ENCODE results near the gene RNF19B.

RNF19B gene, protein sequence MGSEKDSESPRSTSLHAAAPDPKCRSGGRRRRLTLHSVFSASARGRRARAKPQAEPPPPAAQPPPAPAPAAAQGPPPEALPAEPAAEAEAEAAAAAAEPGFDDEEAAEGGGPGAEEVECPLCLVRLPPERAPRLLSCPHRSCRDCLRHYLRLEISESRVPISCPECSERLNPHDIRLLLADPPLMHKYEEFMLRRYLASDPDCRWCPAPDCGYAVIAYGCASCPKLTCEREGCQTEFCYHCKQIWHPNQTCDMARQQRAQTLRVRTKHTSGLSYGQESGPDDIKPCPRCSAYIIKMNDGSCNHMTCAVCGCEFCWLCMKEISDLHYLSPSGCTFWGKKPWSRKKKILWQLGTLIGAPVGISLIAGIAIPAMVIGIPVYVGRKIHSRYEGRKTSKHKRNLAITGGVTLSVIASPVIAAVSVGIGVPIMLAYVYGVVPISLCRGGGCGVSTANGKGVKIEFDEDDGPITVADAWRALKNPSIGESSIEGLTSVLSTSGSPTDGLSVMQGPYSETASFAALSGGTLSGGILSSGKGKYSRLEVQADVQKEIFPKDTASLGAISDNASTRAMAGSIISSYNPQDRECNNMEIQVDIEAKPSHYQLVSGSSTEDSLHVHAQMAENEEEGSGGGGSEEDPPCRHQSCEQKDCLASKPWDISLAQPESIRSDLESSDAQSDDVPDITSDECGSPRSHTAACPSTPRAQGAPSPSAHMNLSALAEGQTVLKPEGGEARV

DNA sequence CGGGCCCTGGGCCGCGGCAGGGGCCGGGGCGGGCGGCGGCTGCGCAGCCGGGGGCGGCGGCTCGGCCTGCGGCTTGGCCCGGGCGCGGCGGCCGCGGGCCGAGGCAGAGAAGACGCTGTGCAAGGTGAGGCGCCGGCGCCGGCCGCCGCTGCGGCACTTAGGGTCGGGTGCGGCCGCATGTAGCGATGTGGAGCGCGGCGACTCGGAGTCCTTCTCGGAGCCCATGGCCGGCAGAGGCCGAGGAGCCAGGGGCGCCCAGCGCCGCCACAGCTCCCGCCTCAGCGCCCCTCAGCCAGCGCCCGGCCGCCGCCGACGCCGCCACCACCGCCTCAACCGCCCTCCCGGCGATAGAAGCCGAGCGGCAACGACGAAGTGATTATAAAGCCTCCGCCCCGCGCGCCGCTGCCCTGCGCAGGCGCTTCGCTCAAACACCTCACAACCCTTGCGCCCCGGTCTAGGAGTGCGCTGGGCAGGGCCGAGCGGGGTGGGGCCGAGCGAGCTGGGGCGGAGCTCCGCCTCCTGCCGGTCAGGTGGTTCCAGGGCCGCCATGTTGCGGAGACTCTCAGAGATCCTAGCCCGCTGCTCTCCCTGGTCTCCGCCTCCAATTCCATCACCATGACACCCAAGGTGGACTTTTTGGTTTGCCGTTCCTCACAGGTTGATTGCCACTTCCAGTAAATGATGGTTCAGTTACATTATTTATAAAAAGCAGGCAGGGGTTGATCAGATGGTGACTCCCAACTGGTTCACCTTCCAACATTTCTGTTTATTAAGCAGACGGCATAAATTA is at the start of gene RNF19B:
Gene RNF19B (minus strand): TSS at position 349 of the 790 bp plus-strand sequence. CDS start 124 bp downstream, at position 225.
- in situ Hi-C loops (cut with HindIII; ENCODE audit: low sequenced_read_pairs): no loop called here

DNA sequence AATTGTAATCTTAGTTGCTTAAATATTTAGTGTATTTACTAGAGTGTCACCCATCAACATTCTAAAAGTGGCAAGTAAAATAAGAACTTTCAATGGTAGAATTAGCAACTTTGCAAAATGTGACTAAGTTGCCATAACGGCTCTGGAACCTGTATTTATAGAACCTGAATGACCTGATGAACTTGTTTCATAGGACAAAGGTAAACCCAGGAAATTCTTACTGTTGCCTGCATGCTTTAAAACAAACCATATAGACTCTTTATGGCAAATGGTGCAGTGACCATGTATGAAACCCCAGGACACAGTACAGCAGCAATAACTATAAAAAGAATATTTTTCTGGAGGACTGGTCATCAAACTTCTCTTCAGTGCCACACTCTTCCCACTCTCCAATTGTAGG is 49.2 kb upstream of the RNF19B start:
- in situ Hi-C loops (cut with HindIII; ENCODE audit: low sequenced_read_pairs): no loop called here

DNA sequence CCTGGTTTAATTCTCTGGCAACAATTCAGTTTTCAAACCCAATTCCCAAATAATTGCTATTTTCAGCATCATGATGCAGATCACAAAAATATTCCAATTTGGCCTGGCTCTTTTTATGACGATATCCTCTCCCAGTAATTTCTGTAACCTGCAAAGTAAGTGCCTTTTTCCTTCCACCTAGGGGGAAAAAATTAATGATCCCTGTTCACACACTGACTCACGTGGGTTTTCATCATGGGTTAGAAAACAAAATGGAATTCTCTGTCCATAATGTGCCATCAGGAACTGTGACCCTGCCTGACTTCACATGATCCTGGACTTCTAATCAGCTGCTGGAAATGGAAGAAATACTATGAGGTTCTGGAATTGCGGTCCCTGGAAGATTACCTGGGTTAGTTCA is 47.6 kb upstream of the RNF19B start:
- in situ Hi-C loops (cut with HindIII; ENCODE audit: low sequenced_read_pairs): no loop called here

DNA sequence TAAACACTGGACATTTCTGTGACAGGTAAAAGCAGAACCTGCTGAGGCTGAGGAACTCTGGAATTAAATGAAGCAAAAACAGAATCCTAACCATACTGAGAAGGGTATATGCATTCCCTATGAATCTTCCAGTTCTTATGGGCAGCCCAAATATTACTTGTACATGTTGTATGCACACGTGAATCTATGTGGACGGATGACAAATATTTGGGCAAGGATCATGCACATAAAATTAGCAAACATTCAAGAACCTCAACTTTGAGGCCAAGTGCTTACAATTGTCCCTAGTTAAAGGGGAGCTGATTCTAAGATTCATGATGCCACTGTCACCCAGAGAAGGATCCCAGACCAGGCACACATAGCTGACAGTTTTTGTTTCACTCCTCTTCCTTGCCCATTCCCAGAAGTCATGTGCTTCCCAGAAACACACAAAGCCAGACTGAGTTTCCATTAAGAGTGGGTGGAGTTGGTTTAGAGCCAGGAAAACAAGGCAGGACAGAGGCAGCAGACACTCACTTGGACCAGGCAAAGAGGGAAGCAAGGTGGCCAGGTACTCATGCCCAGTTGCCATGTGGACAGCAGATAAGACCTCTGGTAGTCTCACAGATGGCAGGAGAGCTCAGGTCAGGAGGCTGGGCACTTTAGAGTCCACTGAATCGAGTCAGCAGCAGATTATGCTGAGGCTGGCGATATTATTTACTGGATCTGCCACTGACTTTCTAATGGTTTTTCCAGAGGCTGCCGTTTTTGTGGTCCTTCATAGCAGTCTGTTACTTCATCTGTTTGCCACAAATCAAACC is 46.5 kb upstream of the RNF19B start:
- in situ Hi-C loops (cut with HindIII; ENCODE audit: low sequenced_read_pairs): no loop called here

DNA sequence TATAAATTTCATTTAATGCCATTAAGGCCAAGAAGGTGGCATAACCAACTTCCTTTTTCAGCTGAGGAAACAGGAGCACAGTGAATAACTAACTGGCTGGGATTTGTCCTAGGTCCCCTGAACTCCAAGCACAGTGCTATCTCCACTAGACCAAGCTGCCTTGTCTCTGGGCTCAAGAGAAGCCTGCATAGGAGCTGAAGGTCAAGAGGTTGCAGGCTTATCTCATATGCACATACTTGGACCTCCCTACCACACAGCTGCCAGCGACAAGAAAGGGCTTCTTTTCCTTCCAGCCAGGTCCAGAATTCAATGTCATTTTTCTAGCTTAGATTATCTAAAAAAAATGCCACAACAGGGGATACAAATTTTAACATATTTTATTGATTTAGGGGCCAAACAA is 45.0 kb upstream of the RNF19B start:
- in situ Hi-C loops (cut with HindIII; ENCODE audit: low sequenced_read_pairs): no loop called here

DNA sequence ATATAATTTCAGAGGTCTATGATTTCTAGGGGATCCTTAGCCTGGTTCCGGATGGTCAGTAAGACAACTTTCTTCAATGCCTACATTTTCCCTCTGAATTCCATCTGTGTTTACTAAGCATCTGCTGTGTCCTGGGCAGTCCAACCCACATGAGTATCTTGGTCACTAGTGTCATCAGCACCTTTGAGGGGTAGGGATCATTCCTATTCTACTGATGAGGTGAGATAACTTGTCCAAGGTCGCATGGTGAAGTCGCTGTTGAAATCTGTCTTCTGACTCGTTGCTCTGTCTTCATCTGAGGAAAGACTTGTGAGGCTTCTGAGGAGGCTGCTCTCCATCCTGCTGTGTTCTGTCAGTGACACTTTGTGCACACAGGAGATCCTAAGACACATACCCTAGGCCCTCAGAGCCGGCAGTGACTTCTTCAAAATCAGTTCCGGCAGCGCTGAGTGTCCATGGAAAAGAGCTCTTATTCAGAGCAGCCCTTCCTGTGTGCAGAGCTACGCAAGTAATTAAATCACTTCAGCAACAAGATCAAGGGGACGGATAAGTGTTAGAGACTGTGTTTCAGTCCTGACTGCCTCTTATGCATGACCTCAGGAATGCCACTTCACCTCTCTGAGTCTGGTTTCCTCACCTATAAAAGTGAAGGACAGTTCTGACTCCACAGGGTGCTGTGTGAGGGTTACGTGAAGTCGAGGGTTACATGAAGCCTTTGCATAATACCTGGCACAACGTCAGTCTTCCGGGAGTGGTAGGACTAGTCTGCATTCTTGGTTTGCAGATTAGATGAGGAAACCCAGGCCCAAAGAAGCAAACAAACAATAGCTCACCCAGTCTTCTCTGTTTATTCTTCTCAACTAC is 43.7 kb upstream of the RNF19B start:
- in situ Hi-C loops (cut with HindIII; ENCODE audit: low sequenced_read_pairs): no loop called here

DNA sequence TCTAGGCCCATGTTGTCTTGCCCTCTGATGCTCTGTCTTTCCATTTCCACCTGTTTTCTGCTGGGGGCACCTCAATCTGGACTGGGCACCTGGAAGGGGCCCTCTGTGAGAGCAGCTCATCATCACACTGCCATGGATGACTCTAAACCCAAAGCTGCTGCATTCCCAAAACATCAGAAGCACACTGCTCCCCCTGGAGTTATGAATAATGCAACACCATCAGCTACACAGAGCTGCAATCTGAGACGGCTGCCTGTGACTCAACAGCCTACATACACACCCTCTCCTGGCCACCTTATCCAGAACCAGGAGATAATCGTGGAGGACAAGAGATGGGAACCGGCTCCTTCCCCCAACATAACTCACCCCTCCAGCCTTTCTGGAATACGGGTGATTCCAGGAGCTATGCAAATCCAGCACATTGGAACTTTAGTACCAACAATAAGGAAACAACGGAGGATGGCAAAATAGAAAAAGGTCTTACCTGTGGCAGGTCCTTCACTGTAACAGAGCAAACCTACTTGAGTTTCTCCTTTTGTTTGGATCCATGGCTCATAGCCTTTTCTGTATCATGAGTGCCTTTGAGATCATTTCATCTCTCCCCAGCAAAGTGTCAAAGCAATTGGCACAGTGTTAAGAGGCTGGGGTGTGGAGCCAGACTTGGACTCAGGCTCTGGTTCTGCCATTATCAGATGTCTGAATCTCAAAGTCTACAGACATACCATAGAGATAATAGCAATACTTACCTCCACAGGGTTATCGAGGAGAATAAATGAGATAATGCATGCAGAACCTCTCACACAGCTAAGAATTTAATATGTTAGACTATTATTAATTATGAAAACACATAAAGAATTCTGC is 42.8 kb upstream of the RNF19B start:
- in situ Hi-C loops (cut with HindIII; ENCODE audit: low sequenced_read_pairs): no loop called here

DNA sequence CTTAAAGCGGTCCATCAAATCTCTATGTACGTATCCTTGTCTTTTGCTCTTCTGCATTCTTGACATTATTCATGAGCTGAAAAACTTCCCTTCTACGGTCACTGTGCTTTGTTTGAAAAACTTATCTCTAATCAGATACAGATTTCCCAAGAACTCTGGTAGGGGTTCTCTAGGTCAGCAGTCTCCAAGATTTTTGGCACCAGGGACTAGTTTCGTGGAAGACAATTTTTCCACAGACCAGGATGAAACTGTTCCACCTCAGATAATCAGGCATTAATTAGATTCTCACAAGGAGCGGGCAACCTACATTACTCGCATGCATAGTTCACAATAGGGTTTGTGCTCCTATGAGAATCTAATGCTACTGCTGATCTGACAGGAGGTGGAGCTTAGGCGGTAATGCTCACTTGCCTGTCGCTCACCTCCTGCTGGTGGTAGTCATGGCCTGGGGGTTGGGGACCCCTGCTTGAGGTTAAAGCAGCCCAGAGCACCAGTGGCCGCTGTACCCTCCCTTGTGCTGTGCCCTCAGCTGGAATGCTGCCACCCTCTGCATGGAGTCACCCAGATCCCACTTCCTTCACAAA is 41.3 kb upstream of the RNF19B start:
- in situ Hi-C loops (cut with HindIII; ENCODE audit: low sequenced_read_pairs): no loop called here

DNA sequence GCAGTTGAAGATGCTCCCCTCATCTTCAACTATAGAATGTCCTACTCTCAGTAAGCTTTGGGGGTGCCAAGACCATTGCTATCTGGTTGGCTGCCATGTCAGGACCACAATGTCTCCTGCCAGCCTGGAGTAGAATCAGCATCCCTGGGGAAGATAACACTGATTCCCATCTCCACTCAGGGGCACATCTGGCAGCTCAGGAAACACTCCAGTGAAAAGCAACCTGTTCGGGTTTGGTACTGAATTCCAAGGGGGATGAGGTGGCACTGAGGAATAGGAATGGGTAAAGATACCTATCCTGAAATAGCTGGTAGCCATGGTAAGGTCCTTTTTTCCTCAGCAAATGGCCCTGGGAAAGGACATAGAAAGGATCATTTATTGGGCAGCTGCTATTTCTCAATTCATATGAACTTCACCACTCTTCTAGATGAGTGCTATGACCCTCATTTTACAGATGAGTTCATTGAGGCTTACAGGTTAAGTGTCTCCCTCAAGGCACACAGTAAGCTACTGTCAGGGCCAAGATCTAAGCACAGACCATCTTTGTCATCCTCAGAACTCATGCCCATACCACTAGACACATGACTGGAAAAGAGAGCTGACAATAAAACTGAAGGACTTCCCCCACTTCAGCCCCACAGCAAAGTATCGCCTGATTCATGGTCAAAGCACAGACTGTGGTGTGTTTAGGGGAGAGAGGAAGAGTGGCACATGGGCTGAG is 40.7 kb upstream of the RNF19B start:
- in situ Hi-C loops (cut with HindIII; ENCODE audit: low sequenced_read_pairs): no loop called here

DNA sequence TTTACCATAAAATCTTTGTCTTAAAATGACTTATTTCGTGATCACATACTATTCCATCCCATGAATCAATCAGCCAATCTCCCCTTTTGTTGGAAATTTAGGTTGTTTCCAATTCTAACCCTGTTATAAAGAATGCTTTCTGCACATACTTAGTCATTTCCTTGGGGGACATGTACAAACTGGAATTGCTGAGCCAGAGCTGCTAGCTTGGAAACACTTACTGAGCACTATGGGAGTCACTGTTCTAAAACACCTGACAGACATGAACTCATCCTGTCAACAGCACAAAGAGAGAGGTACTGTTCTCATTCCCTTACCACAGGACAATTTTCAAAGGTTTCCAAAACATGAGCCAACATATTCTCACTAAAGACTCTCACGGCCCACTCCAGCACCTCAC is 40.0 kb upstream of the RNF19B start:
- in situ Hi-C loops (cut with HindIII; ENCODE audit: low sequenced_read_pairs): loop anchor here (5.0 kb wide), 1 partner anchor 62 kb away; no protein-coding TSS in a partner anchor

DNA sequence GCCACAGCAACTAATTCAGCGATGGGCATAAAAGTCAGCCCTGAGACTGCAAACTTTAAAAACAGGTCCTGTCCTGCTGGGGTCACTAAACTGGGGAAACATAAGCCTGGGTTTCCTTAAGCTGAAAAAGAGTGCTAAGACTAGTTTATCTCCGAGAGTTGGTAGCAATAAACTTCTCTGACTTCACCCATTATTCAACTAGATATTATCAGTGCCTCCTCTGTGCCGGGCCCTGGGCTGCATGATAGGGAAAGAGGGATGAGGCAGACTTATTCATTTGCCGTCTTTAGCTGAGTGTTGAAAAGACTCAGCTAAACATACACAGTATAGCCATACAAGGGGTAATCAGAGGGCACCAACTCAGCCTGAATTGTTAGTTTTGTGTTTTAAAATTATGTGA is 39.0 kb upstream of the RNF19B start:
- in situ Hi-C loops (cut with HindIII; ENCODE audit: low sequenced_read_pairs): loop anchor here (5.0 kb wide), 1 partner anchor 61 kb away; no protein-coding TSS in a partner anchor

DNA sequence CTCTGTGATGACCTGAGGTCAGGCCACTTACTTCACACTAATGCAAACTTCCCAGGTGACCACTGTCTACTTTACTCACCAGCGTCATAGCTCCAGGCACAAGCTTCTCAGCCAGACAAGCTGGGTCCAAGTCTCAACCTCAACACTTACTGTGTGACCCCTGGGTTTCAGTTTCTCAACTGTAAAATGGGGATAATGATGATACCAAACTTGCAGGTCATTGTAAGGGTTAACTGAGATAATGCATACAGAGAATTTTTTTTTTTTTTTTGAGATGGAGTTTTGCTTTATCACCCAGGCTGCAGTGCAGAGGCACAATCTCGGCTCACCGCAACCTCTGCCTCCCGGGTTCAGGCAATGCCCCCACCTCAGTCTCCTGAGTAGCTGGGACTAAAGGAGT is 37.4 kb upstream of the RNF19B start:
- in situ Hi-C loops (cut with HindIII; ENCODE audit: low sequenced_read_pairs): loop anchor here (5.0 kb wide), 1 partner anchor 60 kb away; no protein-coding TSS in a partner anchor

DNA sequence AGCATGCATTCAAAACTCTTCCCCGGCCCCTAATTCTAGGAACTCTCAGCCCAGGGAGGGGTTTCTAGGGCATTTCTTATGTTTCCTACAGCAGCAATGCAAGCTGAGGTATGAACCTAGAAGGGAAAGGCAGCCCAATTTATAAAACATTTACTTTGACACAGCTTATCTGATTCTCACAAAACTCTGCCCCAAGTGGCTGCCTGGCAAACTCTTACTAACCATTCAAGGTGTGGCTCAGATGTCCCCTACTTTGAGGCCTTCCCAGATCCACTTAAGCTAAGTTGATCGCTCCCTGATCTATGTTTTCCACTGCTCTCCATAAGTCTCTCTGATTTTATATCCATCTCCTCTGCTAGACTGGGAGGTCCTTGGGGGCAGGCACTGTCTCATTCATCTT is 36.7 kb upstream of the RNF19B start:
- in situ Hi-C loops (cut with HindIII; ENCODE audit: low sequenced_read_pairs): loop anchor here (5.0 kb wide), 1 partner anchor 59 kb away; no protein-coding TSS in a partner anchor

DNA sequence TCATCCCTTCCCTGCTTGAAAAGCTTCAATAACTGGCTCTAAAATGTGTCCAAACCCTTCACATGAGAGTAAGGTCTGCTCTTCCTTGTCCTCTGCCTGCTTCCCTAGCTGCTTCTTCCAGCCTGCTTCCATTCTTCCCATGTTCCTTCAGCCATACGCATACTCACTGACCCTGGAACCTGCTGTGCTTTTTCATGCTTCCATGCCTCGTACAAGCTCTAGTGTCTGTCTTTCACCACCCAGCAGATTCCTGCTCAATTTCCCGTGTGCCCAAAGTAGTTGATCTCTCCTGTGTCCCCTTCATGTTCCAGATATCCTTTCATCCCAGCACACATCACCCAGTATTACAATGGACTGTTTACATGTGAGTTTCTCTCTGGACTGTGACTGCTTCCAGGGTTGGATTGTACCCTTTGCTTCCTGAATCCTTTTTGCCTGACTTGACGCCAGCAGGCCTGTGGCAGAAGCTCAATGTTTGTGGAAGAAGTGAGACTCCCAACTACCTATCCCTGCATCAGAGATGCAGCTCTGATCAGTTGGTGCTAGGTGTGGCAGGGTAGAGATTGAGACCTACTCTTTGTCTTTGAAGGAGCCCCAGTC is 35.9 kb upstream of the RNF19B start:
- in situ Hi-C loops (cut with HindIII; ENCODE audit: low sequenced_read_pairs): loop anchor here (5.0 kb wide), 1 partner anchor 58 kb away; no protein-coding TSS in a partner anchor

DNA sequence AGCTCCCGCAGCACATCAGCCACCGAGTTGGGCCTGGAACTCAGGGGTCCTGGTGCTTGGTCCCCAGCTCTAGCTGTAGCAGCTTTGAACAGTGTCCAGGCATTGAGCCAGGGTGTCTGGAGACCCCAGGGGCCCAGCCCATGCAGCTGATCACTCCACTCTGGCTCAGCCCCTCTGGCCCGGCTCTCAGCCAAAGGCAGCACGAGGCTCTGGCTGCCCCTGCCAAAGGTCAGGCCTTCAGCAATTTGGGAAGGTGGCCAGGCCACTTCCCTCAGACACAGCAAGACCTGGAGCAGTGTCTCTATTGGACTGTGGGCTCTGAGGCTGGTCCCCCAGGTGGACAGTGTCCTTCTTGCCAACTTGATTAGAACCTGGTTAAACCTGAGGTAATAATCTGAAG is 34.4 kb upstream of the RNF19B start:
- in situ Hi-C loops (cut with HindIII; ENCODE audit: low sequenced_read_pairs): no loop called here

DNA sequence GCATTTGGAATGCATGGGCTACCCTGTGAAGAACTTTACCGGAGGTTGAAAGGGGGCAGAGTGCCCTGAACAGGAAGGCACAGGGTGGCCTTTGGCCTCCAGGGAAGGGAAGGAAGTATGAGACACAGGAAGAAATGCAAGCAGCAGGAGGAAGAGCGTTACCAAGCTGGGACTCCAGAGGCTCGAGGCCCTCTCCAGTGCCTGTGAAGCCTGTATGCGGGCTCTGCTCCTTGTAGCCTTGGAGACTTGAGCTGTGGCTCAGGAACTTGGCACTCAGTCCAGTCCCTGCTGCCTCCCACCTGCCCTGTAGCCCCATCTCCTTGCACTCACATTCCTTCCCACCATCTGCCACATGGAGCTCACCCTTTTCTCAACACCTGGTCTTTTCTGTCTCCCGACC is 33.5 kb upstream of the RNF19B start:
- in situ Hi-C loops (cut with HindIII; ENCODE audit: low sequenced_read_pairs): no loop called here

DNA sequence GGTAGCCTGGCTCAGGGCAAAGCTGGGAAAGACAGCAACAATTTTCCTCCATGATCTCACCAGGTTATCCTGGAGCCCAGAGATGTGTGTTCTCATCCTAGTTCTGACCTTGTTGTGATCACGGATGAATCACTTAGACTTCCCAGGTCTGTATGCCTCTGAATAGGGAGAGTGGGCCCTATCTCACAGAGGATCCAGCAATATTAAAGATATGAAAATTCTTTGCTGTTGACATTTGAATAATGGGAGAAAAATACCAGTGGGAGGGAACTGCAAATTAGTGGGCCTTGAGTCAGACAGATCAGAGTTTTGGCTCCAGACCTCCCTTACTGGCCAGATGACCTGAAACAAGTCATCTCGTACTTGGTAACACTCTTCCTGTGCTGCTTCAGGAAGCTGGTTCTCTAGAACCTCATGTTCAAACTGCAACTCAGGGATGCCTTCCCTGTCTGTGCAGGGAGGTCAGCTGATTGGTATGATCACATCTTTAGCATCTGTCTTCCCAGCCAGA is 32.8 kb upstream of the RNF19B start:
- in situ Hi-C loops (cut with HindIII; ENCODE audit: low sequenced_read_pairs): no loop called here
